PC-9 (cell line): ENCODE measurements around the gene ZNF14. TPM values are rescaled to one million over a fixed set of nuclear protein-coding genes. Genes with fewer than 3 reads are reported as not detected.
"Not testable (repeated sequence)": the region's sequence is repeated elsewhere in the genome, so short reads cannot be mapped to it uniquely, and the experiment has no call there.

ENCODE experiments used
- BruUV-seq: library from RNA; stranded (reverse); fragments of 400-500 nt; replicated peaks from 2 replicates; lab custom pipeline; 2021; lab: Mats Ljungman, UMichigan
- CTCF ChIA-PET: fragments of 300-600 bp; sonication (Branson Sonifier 250); formaldehyde crosslinking; loops from one replicate; lab custom pipeline; 2022; ENCODE audit warnings: antibody characterized with exemption; lab: Charles Lee
- POLR2A ChIA-PET: fragments of 300-600 bp; sonication (Branson Sonifier 250); formaldehyde crosslinking; loops from one replicate; lab custom pipeline; 2022; ENCODE audit warnings: antibody characterized with exemption; ENCODE audit not compliant: unreplicated experiment; lab: Charles Lee
- DNase-seq, 2 experiments: peaks; one replicate each; pipeline versions ENCODE4 v3.0.0 to v3.0.0-alpha.2; 2015 to 2022; ENCODE audit warnings: mixed read lengths in 1 of 2
- H2AFZ ChIP-seq: fragments of 200-600 bp; sonication (generic); 2 replicates; pipeline ENCODE4 v1.8.1; 2017; ENCODE audit warnings: antibody characterized with exemption
- H3F3A ChIP-seq: fragments of 200-600 bp; sonication (generic); 2 replicates; pipeline ENCODE4 v1.8.1; 2017; ENCODE audit warnings: antibody characterized with exemption, mild to moderate bottlenecking, low read depth; ENCODE audit not compliant: insufficient read depth
- H3K27ac ChIP-seq: fragments of 200-600 bp; sonication (generic); 2 replicates; pipeline ENCODE4 v1.6.1; 2016; ENCODE audit warnings: mixed run types
- H3K27me3 ChIP-seq: fragments of 200-600 bp; sonication (generic); 2 replicates; pipeline ENCODE4 v1.6.1; 2016; ENCODE audit warnings: low read depth, mixed run types; ENCODE audit not compliant: insufficient read depth
- H3K36me3 ChIP-seq: fragments of 200-600 bp; sonication (generic); 2 replicates; pipeline ENCODE4 v1.6.1; 2016; ENCODE audit warnings: low read depth, mixed run types
- H3K4me1 ChIP-seq: fragments of 200-600 bp; sonication (generic); replicated peaks from 2 replicates; pipeline ENCODE4 v1.6.1; 2016; ENCODE audit warnings: mixed run types; ENCODE audit not compliant: insufficient read depth
- H3K4me2 ChIP-seq: fragments of 200-600 bp; sonication (generic); 2 replicates; pipeline ENCODE4 v1.6.1; 2017; ENCODE audit warnings: mixed run types
- H3K4me3 ChIP-seq: fragments of 200-600 bp; sonication (generic); 2 replicates; pipeline ENCODE4 v1.6.1; 2016; ENCODE audit warnings: mixed run types
- H3K79me2 ChIP-seq: fragments of 200-600 bp; sonication (generic); 2 replicates; pipeline ENCODE4 v1.6.1; 2017; ENCODE audit warnings: low read depth, mixed run types
- H3K9me2 ChIP-seq: fragments of 200-600 bp; sonication (generic); 2 replicates; pipeline ENCODE4 v1.8.1; 2017; ENCODE audit warnings: mild to moderate bottlenecking; ENCODE audit not compliant: insufficient read depth
- H3K9me3 ChIP-seq: fragments of 200-600 bp; sonication (generic); 2 replicates; pipeline ENCODE4 v1.8.1; 2016; ENCODE audit warnings: low read depth; ENCODE audit not compliant: insufficient read depth
- H4K20me1 ChIP-seq: fragments of 200-600 bp; sonication (generic); 2 replicates; pipeline ENCODE4 v1.8.1; 2017; ENCODE audit not compliant: insufficient read depth
- CTCF ChIP-seq: fragments of 200-600 bp; sonication (generic); conservative IDR thresholded peaks from 2 replicates; pipeline ENCODE4 v1.6.1; 2017; ENCODE audit warnings: mixed run types, antibody characterized with exemption, mild to moderate bottlenecking, moderate library complexity
- EZH2 ChIP-seq: fragments of 200-600 bp; sonication (generic); IDR thresholded peaks from 2 replicates; pipeline ENCODE4 v1.8.0; 2017; ENCODE audit warnings: antibody characterized with exemption, low read depth
- intact Hi-C: fragments of 100-400 bp; cut with micrococcal nuclease; formaldehyde crosslinking; loops from one replicate; pipeline ENCODE4 v1.10.0; 2022; ENCODE audit not compliant: unreplicated experiment
- total RNA-seq: library from RNA; stranded (reverse); gene quantifications from 2 replicates; pipeline ENCODE4 v1.2.3, GENCODE V29; 2021

Gene ZNF14
- total RNA-seq, 1 experiment from 2014 or later = 2.8 TPM

GRCh38 chr19:19744641-19745040 lies 11.7 kb upstream of the ZNF14 start:
- Histone ChIP-seq H3K79me2 (no peaks in the 10 kb centered on the region), H3K27ac (no peak overlapping the region), H3K4me1 (no peaks in the 10 kb centered on the region), H3K4me2 (no peak overlapping the region), H3K9me2 (no peaks in the 10 kb centered on the region), H3F3A (no peaks in the 10 kb centered on the region), H3K27me3 (peaks cover 42% of the 10 kb centered on the region), H3K4me3 (no peak overlapping the region), H2AFZ (no peak overlapping the region), H3K9me3 (no peaks in the 10 kb centered on the region), H3K36me3 (no peaks in the 10 kb centered on the region), H4K20me1 (no peaks in the 10 kb centered on the region)
- no TSS peak for BruUV-seq
- ChIA-PET CTCF (no interaction called here), POLR2A (no interaction called here)
- intact Hi-C loops = no loop called here
- TF ChIP-seq CTCF (no peak), EZH2 (no peak)
- no peak for DNase-seq

- H3K9me2 ChIP-seq, H3K79me2 ChIP-seq, H3K4me1 ChIP-seq, H4K20me1 ChIP-seq, H3K27ac ChIP-seq, BruUV-seq, DNase-seq, POLR2A ChIA-PET, H3K9me3 ChIP-seq, H3K4me3 ChIP-seq, H3F3A ChIP-seq, H3K4me2 ChIP-seq, CTCF ChIA-PET, H3K36me3 ChIP-seq, intact Hi-C loops, H2AFZ ChIP-seq: not testable (repeated sequence)
- H3K27me3 ChIP-seq = peaks cover 35% of the 10 kb centered on the region
Measured at GRCh38 chr19:19743921-19744320, 11.0 kb upstream of the ZNF14 start.

- BruUV-seq = no TSS peak
- no peaks in the 10 kb centered on the region for H3K36me3 ChIP-seq
- CTCF ChIA-PET = no interaction called here
- H3K4me3 ChIP-seq = no peak overlapping the region
- no peak overlapping the region for H3K27ac ChIP-seq
- H3K9me3 ChIP-seq = no peaks in the 10 kb centered on the region
- H3F3A ChIP-seq = no peaks in the 10 kb centered on the region
- H2AFZ ChIP-seq = no peak overlapping the region
- no peaks in the 10 kb centered on the region for H3K79me2 ChIP-seq
- intact Hi-C loops = no loop called here
- DNase-seq = no peak
- no peaks in the 10 kb centered on the region for H3K4me1 ChIP-seq
- TF ChIP-seq EZH2 = no peak
- H3K27me3 ChIP-seq = peaks cover 28% of the 10 kb centered on the region
- no peaks in the 10 kb centered on the region for H3K9me2 ChIP-seq
- no peaks in the 10 kb centered on the region for H4K20me1 ChIP-seq
- POLR2A ChIA-PET = no interaction called here
- no peak overlapping the region for H3K4me2 ChIP-seq
Measured at GRCh38 chr19:19743176-19743575, 10.3 kb upstream of the ZNF14 start.

GRCh38 chr19:19742773-19743172 lies 9.9 kb upstream of the ZNF14 start:
- H3K9me3 ChIP-seq = no peaks in the 10 kb centered on the region
- peaks cover 24% of the 10 kb centered on the region for H3K27me3 ChIP-seq
- H3K36me3 ChIP-seq = no peaks in the 10 kb centered on the region
- no TSS peak for BruUV-seq
- no peaks in the 10 kb centered on the region for H3K9me2 ChIP-seq
- no peak overlapping the region for H3K27ac ChIP-seq
- ChIA-PET CTCF (no interaction called here), POLR2A (no interaction called here)
- no peaks in the 10 kb centered on the region for H3K79me2 ChIP-seq
- no peaks in the 10 kb centered on the region for H4K20me1 ChIP-seq
- H3K4me1 ChIP-seq = no peaks in the 10 kb centered on the region
- no peak for DNase-seq
- H3F3A ChIP-seq = no peaks in the 10 kb centered on the region
- no peak overlapping the region for H2AFZ ChIP-seq
- intact Hi-C loops = no loop called here
- TF ChIP-seq EZH2 = no peak
- TF ChIP-seq CTCF = no peak
- no peak overlapping the region for H3K4me3 ChIP-seq
- H3K4me2 ChIP-seq = no peak overlapping the region
